ENCODE measurements around the gene MAP4K4. TPM values are rescaled to one million over a fixed set of nuclear protein-coding genes. Genes with fewer than 3 reads are reported as not detected.
A peak's percentile ranks its signal among the peaks of the same experiment; 100 is the strongest.

MAP4K4 gene
- total and polyA plus RNA-seq, 8 donors, result 9.6 to 71.6 (median 23.8) TPM

DNA sequence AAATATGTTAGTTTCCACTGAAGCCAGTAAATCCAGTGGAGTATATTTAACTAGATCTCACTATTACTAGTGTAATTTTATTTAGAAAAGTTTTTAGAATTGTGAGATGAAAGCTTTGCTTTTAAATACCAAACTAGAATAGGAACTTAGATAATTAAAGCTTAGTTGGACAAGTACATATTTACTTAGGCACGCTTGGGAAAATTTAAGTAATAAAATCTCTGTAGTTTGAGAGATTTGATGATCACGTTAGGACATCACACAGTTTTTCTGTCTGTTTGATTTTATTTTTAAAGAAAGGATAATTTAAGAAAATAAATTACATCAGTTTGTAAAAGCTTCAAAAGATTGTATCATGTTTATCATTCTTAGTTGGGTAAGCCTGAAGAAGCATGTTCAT, 153.5 kb downstream of the MAP4K4 start:
- TF ChIP-seq, protein P1, sequence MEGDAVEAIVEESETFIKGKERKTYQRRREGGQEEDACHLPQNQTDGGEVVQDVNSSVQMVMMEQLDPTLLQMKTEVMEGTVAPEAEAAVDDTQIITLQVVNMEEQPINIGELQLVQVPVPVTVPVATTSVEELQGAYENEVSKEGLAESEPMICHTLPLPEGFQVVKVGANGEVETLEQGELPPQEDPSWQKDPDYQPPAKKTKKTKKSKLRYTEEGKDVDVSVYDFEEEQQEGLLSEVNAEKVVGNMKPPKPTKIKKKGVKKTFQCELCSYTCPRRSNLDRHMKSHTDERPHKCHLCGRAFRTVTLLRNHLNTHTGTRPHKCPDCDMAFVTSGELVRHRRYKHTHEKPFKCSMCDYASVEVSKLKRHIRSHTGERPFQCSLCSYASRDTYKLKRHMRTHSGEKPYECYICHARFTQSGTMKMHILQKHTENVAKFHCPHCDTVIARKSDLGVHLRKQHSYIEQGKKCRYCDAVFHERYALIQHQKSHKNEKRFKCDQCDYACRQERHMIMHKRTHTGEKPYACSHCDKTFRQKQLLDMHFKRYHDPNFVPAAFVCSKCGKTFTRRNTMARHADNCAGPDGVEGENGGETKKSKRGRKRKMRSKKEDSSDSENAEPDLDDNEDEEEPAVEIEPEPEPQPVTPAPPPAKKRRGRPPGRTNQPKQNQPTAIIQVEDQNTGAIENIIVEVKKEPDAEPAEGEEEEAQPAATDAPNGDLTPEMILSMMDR (IDR thresholded peaks at IDR 0.05), result no peak
- TF ChIP-seq POLR2A (IDR thresholded peaks at IDR 0.05) (no peak), EP300 (IDR thresholded peaks at IDR 0.05) (no peak), POLR2AphosphoS5 (IDR thresholded peaks at IDR 0.05) (no peak)
- no peaks in the 10 kb centered on the region for H3K9me3 ChIP-seq
- H3K36me3 ChIP-seq, result peaks cover 9 to 77% (median 63%) of the 10 kb centered on the region in 4 donors
- H3K27me3 ChIP-seq, result no peaks in the 10 kb centered on the region
- intact Hi-C loops (cut with DNase I; ENCODE audit: low total_unique reads), result no loop called here
- no peak for DNase-seq
- peaks cover 0 to 18% (median 7%) of the 10 kb centered on the region in 4 donors for H3K4me1 ChIP-seq
- no peak overlapping the region for H3K4me3 ChIP-seq
- H3K27ac ChIP-seq, result no peak overlapping the region
- 45 to 70% (median 51%) methylated on average over 2 of the region's 2 CpGs for WGBS, 5 donors

DNA sequence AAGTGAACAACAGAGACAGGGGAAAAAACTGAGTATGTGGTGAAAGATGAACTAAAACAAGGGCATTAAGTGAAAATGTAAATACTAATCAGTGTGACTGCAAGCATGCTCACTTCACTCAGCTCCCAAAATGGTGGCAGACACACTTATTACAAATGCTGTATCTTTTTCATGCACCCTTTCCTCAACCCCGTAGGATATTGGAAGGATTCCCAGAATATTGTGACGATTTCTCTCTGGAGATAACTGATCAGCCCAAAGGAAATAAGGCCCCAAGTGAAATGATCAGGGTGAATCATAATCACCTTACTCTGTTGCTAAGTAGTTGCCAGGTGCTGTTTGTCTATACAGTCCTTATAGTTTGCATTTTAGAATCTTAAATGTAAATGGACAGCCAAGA, 155.3 kb downstream of the MAP4K4 start:
- no peaks in the 10 kb centered on the region for H3K9me3 ChIP-seq
- peaks cover 0 to 18% (median 7%) of the 10 kb centered on the region in 4 donors for H3K4me1 ChIP-seq
- no peak overlapping the region for H3K4me3 ChIP-seq
- H3K27me3 ChIP-seq, result no peaks in the 10 kb centered on the region
- TF ChIP-seq, protein P1 (IDR thresholded peaks at IDR 0.05), result no peak
- TF ChIP-seq POLR2AphosphoS5 (IDR thresholded peaks at IDR 0.05) (no peak), EP300 (IDR thresholded peaks at IDR 0.05) (no peak), POLR2A (IDR thresholded peaks at IDR 0.05) (no peak)
- peaks cover 16 to 79% (median 61%) of the 10 kb centered on the region in 4 donors for H3K36me3 ChIP-seq
- WGBS, 5 donors, result 42 to 59% (median 51%) methylated on average over 2 of the region's 2 CpGs
- intact Hi-C loops (cut with DNase I; ENCODE audit: low total_unique reads), result no loop called here
- no peak overlapping the region for H3K27ac ChIP-seq
- no peak for DNase-seq

DNA sequence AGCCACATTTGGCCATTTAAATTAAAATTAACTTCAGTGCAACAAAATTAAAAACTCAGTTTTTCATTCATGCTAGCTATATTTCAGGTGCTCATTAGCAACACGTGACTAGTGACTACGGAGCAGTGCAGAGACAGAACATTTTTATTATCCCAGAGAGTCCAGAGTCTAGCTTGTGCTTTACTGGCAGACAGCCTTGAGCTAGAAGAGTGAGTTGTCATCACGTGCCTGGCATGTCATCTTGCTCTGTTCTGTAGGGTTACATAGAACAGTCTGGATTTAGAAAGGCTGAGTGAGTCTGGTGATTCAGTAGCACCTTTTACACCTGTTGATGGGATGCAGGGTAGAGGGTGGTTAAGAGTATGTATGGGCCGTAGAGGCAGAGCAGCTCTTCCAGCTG, 157.4 kb downstream of the MAP4K4 start:
- Histone ChIP-seq H3K4me1 (peaks cover 0 to 5% (median 0%) of the 10 kb centered on the region in 4 donors), H3K27me3 (no peaks in the 10 kb centered on the region), H3K9me3 (no peaks in the 10 kb centered on the region), H3K27ac (no peak overlapping the region), H3K36me3 (peaks cover 27 to 78% (median 69%) of the 10 kb centered on the region in 4 donors), H3K4me3 (no peak overlapping the region)
- TF ChIP-seq, protein P1 (IDR thresholded peaks at IDR 0.05), result no peak
- TF ChIP-seq POLR2A (IDR thresholded peaks at IDR 0.05) (no peak), POLR2AphosphoS5 (IDR thresholded peaks at IDR 0.05) (no peak), EP300 (IDR thresholded peaks at IDR 0.05) (no peak)
- peak in 1 of 2 donors; percentile 25 for DNase-seq
- WGBS, 5 donors, result 80 to 97% (median 89%) methylated on average over 4 of the region's 4 CpGs
- intact Hi-C loops (cut with DNase I; ENCODE audit: low total_unique reads), result no loop called here

DNA sequence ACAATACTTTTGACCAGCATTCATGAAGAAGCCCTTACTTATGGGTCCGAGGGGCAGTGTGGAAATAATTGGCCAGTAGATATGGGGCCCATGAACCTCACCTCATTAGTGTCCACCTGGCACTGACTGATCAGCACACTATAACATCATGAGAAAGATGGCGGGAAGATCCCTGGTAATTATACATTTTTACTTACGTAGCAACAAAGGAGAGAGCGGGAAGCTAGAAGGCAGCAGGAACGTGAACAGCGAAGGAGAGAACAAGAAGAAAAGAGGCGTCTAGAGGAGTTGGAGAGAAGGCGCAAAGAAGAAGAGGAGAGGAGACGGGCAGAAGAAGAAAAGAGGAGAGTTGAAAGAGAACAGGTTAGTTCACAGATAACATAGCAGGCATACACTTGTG, 158.3 kb downstream of the MAP4K4 start:
- TF ChIP-seq, protein P1 (IDR thresholded peaks at IDR 0.05), result no peak
- no peak for TF ChIP-seq EP300 (IDR thresholded peaks at IDR 0.05)
- no peak for TF ChIP-seq POLR2AphosphoS5 (IDR thresholded peaks at IDR 0.05)
- TF ChIP-seq POLR2A (IDR thresholded peaks at IDR 0.05), result no peak
- Histone ChIP-seq H3K4me3 (no peak overlapping the region), H3K27ac (no peak overlapping the region), H3K36me3 (peaks cover 33 to 84% (median 75%) of the 10 kb centered on the region in 4 donors), H3K4me1 (no peaks in the 10 kb centered on the region), H3K27me3 (no peaks in the 10 kb centered on the region), H3K9me3 (no peaks in the 10 kb centered on the region)
- intact Hi-C loops (cut with DNase I; ENCODE audit: low total_unique reads), result no loop called here
- 94 to 98% (median 96%) methylated on average over 9 of the region's 9 CpGs for WGBS, 5 donors
- DNase-seq, result no peak

All from stomach (tissue), 9 donors.